ENCODE results near the gene SECTM1.
"Not testable (repeated sequence)": the region's sequence is repeated elsewhere in the genome, so short reads cannot be mapped to it uniquely, and the experiment has no call there.

Gene SECTM1

GRCh38 chr17:82333279-82334171 is at the start of gene SECTM1:
SECTM1 (minus strand) TSS chr17:82333766; CDS start chr17:82327240, 6,526 bp downstream.
- DNase-seq = no peak

- no peak for DNase-seq
Measured at GRCh38 chr17:82382933-82383255, 49.3 kb upstream of the SECTM1 start.

GRCh38 chr17:82382220-82382932 is 48.8 kb upstream of the SECTM1 start:
- DNase-seq = not testable (repeated sequence)

- not testable (repeated sequence) for DNase-seq
Measured at GRCh38 chr17:82381703-82382009, 48.1 kb upstream of the SECTM1 start.

- no peak for DNase-seq
Measured at GRCh38 chr17:82380860-82381702, 47.5 kb upstream of the SECTM1 start.

GRCh38 chr17:82378741-82379021 is 45.1 kb upstream of the SECTM1 start:
- no peak for DNase-seq

GRCh38 chr17:82377924-82378740 is 44.6 kb upstream of the SECTM1 start:
- DNase-seq = no peak

- DNase-seq = not testable (repeated sequence)
Measured at GRCh38 chr17:82377294-82377693, 43.7 kb upstream of the SECTM1 start.

GRCh38 chr17:82376042-82376730 is 42.6 kb upstream of the SECTM1 start:
- DNase-seq = no peak

GRCh38 chr17:82375359-82376041 is 41.9 kb upstream of the SECTM1 start:
- DNase-seq = no peak

GRCh38 chr17:82374626-82375331 is 41.2 kb upstream of the SECTM1 start:
- no peak for DNase-seq

- no peak for DNase-seq
Measured at GRCh38 chr17:82373731-82374625, 40.4 kb upstream of the SECTM1 start.

GRCh38 chr17:82373072-82373452 is 39.5 kb upstream of the SECTM1 start:
- DNase-seq = not testable (repeated sequence)

GRCh38 chr17:82372249-82373071 is 38.9 kb upstream of the SECTM1 start:
- DNase-seq = no peak

- DNase-seq = no peak
Measured at GRCh38 chr17:82371333-82372248, 38.0 kb upstream of the SECTM1 start, which contains the start of gene UTS2R. UTS2R (plus strand) TSS chr17:82371765; CDS start chr17:82374325, 2,560 bp downstream.

- no peak for DNase-seq
Measured at GRCh38 chr17:82370471-82371332, 37.1 kb upstream of the SECTM1 start.

- DNase-seq = no peak
Measured at GRCh38 chr17:82369211-82369610, 35.6 kb upstream of the SECTM1 start.

Data from activated CD4-positive, CD25-positive, alpha-beta regulatory T cell (primary cell).